SW 1271 (cell line): ENCODE measurements around the gene GABBR2.

Experiments used
- DNase-seq, 2 experiments: peaks; one replicate each; lab custom pipeline; 2025; lab: John Stamatoyannopoulos, UW

GABBR2 gene

GRCh38 chr9:98370300-98370975 lies 338.3 kb downstream of the GABBR2 start:
- DNase-seq = no peak

- DNase-seq = no peak
These were observed 338.8 kb downstream of the GABBR2 start for GRCh38 chr9:98369896-98370295.

GRCh38 chr9:98369471-98369870 lies 339.3 kb downstream of the GABBR2 start:
- DNase-seq = no peak

DNA sequence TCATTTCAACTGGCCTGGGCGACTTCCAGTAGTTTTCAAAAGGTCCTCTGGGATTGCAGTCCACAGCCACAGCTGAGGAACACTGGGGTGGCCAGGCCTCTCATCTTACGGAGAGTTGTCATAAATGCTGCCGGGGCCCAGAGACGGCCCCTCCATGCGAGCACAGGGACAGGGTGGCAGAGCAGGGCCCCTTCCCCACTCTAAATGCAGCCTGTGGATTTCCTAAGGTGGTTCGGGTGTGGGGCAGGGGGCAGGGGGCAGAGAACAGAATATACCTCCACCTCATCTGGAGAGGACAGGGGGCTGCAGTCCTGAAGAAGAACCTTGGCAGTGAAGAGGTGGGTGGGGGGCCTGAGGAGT lies 339.7 kb downstream of the GABBR2 start:
- no peak for DNase-seq

GRCh38 chr9:98368366-98369065 lies 340.2 kb downstream of the GABBR2 start:
- DNase-seq = no peak

- DNase-seq = no peak
These were observed 340.8 kb downstream of the GABBR2 start for GRCh38 chr9:98367923-98368322.

DNA sequence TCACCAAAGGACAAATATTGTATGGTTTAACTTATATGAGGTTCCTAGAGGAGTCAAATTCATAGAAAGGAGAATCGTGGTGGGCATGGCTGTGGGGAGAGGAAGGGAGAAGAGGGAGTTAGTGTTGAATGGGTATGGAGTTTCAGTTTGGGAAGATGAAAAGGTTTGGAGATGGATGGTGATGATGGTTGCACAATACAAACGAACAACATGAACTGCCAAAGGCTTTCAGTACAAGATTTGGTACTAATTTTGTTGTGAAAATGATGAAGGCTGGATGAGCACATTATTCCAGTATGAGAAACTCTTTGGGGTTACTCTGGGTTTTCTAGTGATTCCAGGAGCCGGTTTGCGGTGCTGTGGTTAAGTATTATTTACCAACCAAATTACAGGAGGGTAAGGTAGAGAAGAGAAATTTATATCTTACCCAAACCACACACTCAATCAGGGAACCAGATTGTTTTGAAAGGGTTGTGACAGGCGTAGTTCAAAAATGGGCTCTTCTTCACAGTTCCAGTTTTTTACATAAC lies 341.3 kb downstream of the GABBR2 start:
- no peak for DNase-seq

DNA sequence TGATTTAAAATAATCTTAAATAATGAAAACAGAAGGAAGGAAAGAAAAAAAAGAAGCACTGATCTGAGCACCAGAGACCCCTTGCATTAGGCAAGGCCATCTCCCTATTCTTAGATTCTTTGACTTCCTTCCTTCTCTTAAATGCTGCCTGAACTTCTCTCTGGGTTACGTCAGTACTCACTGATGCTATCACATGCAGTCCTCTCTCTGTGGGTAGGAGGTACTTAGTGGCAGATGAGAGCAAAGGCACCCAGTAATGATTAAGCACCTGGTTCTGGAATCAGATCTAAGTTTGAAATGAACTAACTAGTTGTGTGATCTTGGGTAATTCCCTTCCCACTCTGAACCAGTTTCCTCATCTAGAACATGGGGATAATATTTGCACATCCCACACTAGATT lies 343.0 kb downstream of the GABBR2 start:
- DNase-seq = no peak

DNA sequence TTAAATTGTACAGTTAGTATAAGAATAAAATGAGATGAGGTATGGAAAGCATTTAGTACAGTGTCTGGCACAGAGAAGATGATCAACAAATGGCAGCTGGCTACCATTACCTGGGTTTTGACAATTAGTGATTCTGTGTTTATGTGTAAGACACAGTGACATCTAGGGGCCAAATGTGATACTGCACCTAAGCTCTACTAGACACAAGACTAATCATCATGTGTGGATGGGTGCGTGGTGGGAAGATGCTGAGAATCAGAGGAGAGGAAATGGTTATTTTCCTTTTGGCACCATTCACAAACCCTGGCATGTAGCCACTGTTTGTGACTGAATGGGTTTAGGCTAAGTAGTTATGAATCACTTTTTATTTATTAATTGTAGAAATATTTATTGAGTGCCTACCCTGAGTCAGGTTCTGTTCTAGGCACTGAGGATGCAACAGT lies 343.5 kb downstream of the GABBR2 start:
- peak in 1 of 2 experiments; percentile 9 for DNase-seq

DNA sequence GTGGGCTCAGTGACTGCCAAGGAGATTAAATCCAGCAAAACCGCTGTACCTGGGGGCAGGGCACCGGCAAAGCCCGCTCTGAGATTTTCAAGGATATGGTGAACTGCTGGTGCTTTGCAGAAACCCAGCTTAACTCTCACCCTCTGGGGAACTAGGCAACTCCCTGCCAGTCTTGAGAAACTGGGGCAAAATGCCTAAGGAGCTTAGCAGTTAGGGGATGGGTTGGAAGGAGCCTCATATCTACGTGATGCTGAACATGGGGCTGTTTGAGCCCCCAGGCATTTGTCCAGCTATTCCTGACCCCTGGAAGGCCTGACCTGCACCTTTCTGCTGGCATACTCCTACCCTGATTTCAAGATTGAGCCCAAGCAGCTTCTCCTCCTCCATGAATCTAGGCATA lies 344.6 kb downstream of the GABBR2 start:
- no peak for DNase-seq

DNA sequence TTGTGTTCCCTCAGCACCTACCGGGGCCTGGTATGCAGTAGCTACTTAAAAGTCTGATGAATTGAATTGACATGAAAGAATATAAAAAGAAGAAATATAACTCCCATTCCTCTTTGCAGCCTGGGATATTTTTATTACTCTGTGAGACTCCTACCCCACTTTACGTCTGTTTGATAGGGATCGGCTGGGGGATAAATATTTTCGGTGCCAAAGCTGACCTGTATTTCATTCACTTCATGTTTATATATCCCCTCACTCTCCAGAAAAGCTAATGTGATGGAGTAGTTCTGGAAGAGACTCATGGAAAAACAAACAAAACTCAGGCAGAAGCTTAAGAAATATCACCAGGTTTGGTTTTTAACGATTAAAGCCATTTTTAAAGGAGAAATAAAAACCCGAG lies 345.1 kb downstream of the GABBR2 start:
- DNase-seq = no peak

- no peak for DNase-seq
These were observed 346.0 kb downstream of the GABBR2 start for GRCh38 chr9:98362624-98363252.

DNA sequence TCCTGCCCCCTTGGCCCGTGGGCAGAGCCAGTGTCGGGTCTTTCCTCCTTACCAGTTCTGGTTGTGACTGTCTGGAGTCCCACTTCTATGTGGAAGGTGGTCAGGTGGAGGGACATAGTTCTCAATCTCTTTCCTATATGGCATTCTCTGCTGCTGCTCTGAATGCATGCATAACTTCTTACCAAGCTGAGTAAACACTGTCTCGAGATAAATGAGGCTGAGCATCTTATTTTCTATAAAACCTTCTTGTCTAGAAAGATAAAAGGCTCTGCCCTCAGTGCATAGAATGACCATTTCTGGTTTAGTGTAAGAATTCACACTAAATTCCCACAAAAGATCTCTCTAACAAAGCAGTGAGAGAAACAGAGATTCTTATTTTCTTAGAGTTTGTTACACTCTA lies 347.1 kb downstream of the GABBR2 start:
- DNase-seq = no peak

GRCh38 chr9:98360176-98360708 lies 348.5 kb downstream of the GABBR2 start:
- DNase-seq = no peak

GRCh38 chr9:98359569-98359968 lies 349.2 kb downstream of the GABBR2 start:
- no peak for DNase-seq

- no peak for DNase-seq
These were observed 350.7 kb downstream of the GABBR2 start for GRCh38 chr9:98357921-98358535.

GRCh38 chr9:98356953-98357690 lies 351.6 kb downstream of the GABBR2 start:
- no peak for DNase-seq

DNA sequence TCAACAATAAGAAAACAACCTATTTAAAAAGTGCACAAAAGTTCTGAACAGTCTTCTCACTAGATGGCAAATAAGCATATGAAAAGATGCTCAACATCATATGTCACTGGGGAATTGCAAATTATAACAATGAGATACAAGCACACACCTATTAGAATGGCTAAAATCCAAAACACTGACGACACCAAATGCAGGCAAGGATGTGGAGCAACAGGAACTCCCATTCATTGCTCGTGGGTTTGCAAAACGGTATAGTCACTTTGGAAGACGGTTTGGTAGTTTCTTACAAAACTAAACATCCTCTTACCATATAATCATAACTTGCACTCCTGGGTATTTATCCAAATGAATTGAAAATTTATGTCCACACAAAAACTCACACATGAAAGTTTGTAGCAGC lies 352.4 kb downstream of the GABBR2 start:
- DNase-seq = no peak

DNA sequence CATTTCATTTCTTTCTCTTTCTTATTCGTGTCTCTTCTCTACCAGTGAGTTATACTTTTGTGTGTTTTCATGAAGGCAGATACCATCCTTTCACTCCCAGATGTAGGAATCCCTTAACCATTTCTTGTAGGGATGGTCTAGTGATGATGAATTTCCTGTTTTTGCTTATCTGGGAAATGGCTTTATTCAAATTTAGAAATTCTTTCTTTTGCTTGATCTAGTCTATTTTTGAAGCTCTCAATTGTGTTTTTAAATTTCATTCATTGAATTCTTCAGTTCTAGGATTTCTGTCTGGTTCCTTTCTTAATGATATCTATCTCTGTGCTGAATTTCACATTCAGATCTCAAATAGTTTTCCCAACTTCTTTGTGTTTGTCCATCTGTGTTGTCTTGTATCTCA lies 357.4 kb downstream of the GABBR2 start:
- no peak for DNase-seq

- no peak for DNase-seq
These were observed 361.1 kb downstream of the GABBR2 start for GRCh38 chr9:98347642-98348041.

DNA sequence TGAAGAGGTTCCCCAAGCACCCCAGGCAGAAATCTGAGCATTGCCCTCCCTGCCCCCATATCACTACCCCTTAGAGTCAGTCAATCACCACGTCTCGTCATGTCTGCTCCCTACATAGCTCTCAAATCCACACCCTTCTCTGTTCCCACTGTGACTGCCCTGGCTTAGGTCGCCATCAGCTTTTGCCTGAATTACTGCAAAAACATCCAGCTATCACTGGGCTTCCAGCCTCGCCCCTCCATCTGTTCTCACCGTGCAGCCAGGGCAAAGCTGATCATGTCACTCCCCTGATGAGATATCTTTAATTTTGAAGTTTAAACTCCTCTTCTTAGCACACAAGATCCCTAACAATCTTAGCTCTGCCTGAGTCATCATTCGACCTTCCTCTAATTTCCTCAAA lies 363.7 kb downstream of the GABBR2 start:
- DNase-seq = no peak

DNA sequence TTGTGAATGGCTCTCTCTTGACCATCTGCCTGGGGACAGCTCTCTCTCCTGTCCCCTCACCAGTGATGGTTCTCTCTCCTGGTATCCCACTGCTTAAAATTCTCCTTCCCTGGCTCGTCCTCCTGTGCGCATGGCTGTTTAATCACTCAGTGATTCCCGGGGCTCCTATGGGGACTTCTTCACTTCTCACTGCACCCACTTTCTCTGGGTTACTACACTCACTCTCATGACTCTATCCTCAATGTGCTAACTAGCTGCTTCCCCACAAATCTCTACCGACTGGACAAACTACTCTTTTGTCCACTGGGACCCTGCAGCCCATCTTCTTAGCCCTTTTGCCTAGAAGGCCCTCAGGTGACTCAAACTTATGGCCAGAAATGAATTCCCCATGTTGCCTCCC lies 364.2 kb downstream of the GABBR2 start:
- no peak for DNase-seq
